SK-N-SH (cell line): ENCODE results near the gene GNB5.
A peak's percentile ranks its signal among the peaks of the same experiment; 100 is the strongest.

Source experiments
- CHD2 ChIP-seq: fragments of 150-350 bp; IDR thresholded peaks from 2 replicates; pipeline ENCODE4 v1.6.1; 2018; ENCODE audit warnings: low read length; ENCODE audit not compliant: partially characterized antibody
- FOSL2 ChIP-seq: IDR thresholded peaks from 2 replicates; pipeline ENCODE4 v1.4.0; 2012; ENCODE audit warnings: low read depth, mild to moderate bottlenecking, moderate library complexity, borderline replicate concordance
- MAX ChIP-seq: IDR thresholded peaks from 2 replicates; pipeline ENCODE4 v1.4.0; 2012; ENCODE audit warnings: low read depth
- MXI1 ChIP-seq: IDR thresholded peaks from 2 replicates; pipeline ENCODE4 v1.6.1; 2012; ENCODE audit warnings: mild to moderate bottlenecking, low read depth, low read length, improper control_type of control experiment
- RFX5 ChIP-seq: IDR thresholded peaks from 2 replicates; pipeline ENCODE4 v1.6.1; 2012; ENCODE audit warnings: mild to moderate bottlenecking, improper control_type of control experiment, low read length
- RXRA ChIP-seq: IDR thresholded peaks from 2 replicates; pipeline ENCODE4 v1.4.0; 2012; ENCODE audit warnings: low read depth, mild to moderate bottlenecking, borderline replicate concordance
- SIN3A ChIP-seq: IDR thresholded peaks from 2 replicates; pipeline ENCODE4 v1.6.1; 2012; ENCODE audit warnings: low read depth, mild to moderate bottlenecking, low read length, moderate library complexity, borderline replicate concordance
- SMC3 ChIP-seq: IDR thresholded peaks from 2 replicates; pipeline ENCODE4 v1.6.1; 2012; ENCODE audit warnings: low read depth, low read length, improper control_type of control experiment
- TAF1 ChIP-seq: IDR thresholded peaks from 2 replicates; pipeline ENCODE4 v1.6.1; 2012; ENCODE audit warnings: low read depth, mild to moderate bottlenecking, low read length, moderate library complexity, borderline replicate concordance
- YY1 ChIP-seq: IDR thresholded peaks from 2 replicates; pipeline ENCODE4 v1.4.0; 2012; ENCODE audit warnings: low read depth, mild to moderate bottlenecking
- TF ChIP-seq, protein P1 (sequence below): fragments of 200-600 bp; sonication (generic); IDR thresholded peaks from 2 replicates; pipeline ENCODE4 v1.6.1; 2017; ENCODE audit warnings: antibody characterized with exemption, mild to moderate bottlenecking, moderate library complexity
- TF ChIP-seq, protein P2 (sequence below): IDR thresholded peaks from 2 replicates; pipeline ENCODE4 v1.6.1; 2012; ENCODE audit warnings: mild to moderate bottlenecking, low read depth, low read length, moderate library complexity

GRCh38 chr15:52171386-52171785 lies 19.8 kb downstream of the GNB5 start:
- TF ChIP-seq SMC3 (no peak), MXI1 (no peak), TAF1 (no peak), CHD2 (no peak), SIN3A (no peak), YY1 (no peak), MAX (peak; percentile 21; the same call in 1 of the 2 replicates), RFX5 (no peak), RXRA (no peak), FOSL2 (no peak)
- TF ChIP-seq, protein P1, sequence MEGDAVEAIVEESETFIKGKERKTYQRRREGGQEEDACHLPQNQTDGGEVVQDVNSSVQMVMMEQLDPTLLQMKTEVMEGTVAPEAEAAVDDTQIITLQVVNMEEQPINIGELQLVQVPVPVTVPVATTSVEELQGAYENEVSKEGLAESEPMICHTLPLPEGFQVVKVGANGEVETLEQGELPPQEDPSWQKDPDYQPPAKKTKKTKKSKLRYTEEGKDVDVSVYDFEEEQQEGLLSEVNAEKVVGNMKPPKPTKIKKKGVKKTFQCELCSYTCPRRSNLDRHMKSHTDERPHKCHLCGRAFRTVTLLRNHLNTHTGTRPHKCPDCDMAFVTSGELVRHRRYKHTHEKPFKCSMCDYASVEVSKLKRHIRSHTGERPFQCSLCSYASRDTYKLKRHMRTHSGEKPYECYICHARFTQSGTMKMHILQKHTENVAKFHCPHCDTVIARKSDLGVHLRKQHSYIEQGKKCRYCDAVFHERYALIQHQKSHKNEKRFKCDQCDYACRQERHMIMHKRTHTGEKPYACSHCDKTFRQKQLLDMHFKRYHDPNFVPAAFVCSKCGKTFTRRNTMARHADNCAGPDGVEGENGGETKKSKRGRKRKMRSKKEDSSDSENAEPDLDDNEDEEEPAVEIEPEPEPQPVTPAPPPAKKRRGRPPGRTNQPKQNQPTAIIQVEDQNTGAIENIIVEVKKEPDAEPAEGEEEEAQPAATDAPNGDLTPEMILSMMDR, result no peak
- TF ChIP-seq, protein P2, sequence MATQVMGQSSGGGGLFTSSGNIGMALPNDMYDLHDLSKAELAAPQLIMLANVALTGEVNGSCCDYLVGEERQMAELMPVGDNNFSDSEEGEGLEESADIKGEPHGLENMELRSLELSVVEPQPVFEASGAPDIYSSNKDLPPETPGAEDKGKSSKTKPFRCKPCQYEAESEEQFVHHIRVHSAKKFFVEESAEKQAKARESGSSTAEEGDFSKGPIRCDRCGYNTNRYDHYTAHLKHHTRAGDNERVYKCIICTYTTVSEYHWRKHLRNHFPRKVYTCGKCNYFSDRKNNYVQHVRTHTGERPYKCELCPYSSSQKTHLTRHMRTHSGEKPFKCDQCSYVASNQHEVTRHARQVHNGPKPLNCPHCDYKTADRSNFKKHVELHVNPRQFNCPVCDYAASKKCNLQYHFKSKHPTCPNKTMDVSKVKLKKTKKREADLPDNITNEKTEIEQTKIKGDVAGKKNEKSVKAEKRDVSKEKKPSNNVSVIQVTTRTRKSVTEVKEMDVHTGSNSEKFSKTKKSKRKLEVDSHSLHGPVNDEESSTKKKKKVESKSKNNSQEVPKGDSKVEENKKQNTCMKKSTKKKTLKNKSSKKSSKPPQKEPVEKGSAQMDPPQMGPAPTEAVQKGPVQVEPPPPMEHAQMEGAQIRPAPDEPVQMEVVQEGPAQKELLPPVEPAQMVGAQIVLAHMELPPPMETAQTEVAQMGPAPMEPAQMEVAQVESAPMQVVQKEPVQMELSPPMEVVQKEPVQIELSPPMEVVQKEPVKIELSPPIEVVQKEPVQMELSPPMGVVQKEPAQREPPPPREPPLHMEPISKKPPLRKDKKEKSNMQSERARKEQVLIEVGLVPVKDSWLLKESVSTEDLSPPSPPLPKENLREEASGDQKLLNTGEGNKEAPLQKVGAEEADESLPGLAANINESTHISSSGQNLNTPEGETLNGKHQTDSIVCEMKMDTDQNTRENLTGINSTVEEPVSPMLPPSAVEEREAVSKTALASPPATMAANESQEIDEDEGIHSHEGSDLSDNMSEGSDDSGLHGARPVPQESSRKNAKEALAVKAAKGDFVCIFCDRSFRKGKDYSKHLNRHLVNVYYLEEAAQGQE, result no peak
